GM23248 (cell line): ENCODE results near the gene PRCC. TPM values are rescaled to one million over a fixed set of nuclear protein-coding genes. Genes with fewer than 3 reads are reported as not detected.

Experiments used
- DNase-seq: peaks from one replicate; pipeline ENCODE4 v3.0.0-alpha.2; 2015
- H2AFZ ChIP-seq: fragments of 200-600 bp; sonication (generic); 2 replicates; pipeline ENCODE4 v1.6.1; 2016; ENCODE audit warnings: antibody characterized with exemption
- H3F3A ChIP-seq: fragments of 200-600 bp; sonication (generic); 2 replicates; pipeline ENCODE4 v1.6.1; 2016; ENCODE audit warnings: mild to moderate bottlenecking, antibody characterized with exemption, mixed run types; ENCODE audit not compliant: insufficient read depth
- H3K27ac ChIP-seq: fragments of 200-600 bp; sonication (generic); 2 replicates; pipeline ENCODE4 v1.5.1; 2016; ENCODE audit warnings: mild to moderate bottlenecking
- H3K27me3 ChIP-seq: fragments of 200-600 bp; sonication (generic); replicated peaks from 2 replicates; pipeline ENCODE4 v1.6.1; 2016; ENCODE audit warnings: mild to moderate bottlenecking; ENCODE audit not compliant: insufficient read depth
- H3K36me3 ChIP-seq: fragments of 200-600 bp; sonication (generic); 2 replicates; pipeline ENCODE4 v1.6.1; 2016; ENCODE audit warnings: low read depth, mild to moderate bottlenecking
- H3K4me1 ChIP-seq: fragments of 200-600 bp; sonication (generic); 2 replicates; pipeline ENCODE4 v1.6.1; 2016; ENCODE audit warnings: mild to moderate bottlenecking; ENCODE audit not compliant: insufficient read depth
- H3K4me2 ChIP-seq: fragments of 200-600 bp; sonication (generic); one replicate; pipeline ENCODE4 v1.6.1; 2016; ENCODE audit warnings: mild to moderate bottlenecking; ENCODE audit not compliant: unreplicated experiment
- H3K4me3 ChIP-seq: fragments of 200-600 bp; sonication (generic); 2 replicates; pipeline ENCODE4 v1.5.1; 2016; ENCODE audit warnings: mild to moderate bottlenecking
- H3K79me2 ChIP-seq: fragments of 200-600 bp; sonication (generic); 2 replicates; pipeline ENCODE4 v1.6.1; 2016; ENCODE audit warnings: mild to moderate bottlenecking; ENCODE audit not compliant: insufficient read depth
- H3K9ac ChIP-seq: fragments of 200-600 bp; sonication (generic); 2 replicates; pipeline ENCODE4 v1.6.1; 2016; ENCODE audit warnings: mild to moderate bottlenecking
- H3K9me2 ChIP-seq: fragments of 200-600 bp; sonication (generic); 2 replicates; pipeline ENCODE4 v1.6.1; 2016; ENCODE audit warnings: mixed run types, mild to moderate bottlenecking, moderate library complexity; ENCODE audit not compliant: insufficient read depth
- H3K9me3 ChIP-seq: fragments of 200-600 bp; sonication (generic); one replicate; pipeline ENCODE4 v1.6.1; 2017; ENCODE audit warnings: low read depth
- H4K20me1 ChIP-seq: fragments of 200-600 bp; sonication (generic); 2 replicates; pipeline ENCODE4 v1.6.0; 2016; ENCODE audit not compliant: insufficient read depth
- EZH2 ChIP-seq: fragments of 200-600 bp; sonication (generic); IDR thresholded peaks from 2 replicates; pipeline ENCODE4 v1.6.1; 2018; ENCODE audit warnings: antibody characterized with exemption, mild to moderate bottlenecking; ENCODE audit not compliant: insufficient read depth, poor library complexity, severe bottlenecking
- EZH2phosphoT487 ChIP-seq: fragments of 200-600 bp; sonication (generic); IDR thresholded peaks from 2 replicates; pipeline ENCODE4 v1.6.1; 2018; ENCODE audit warnings: antibody characterized with exemption, moderate library complexity, mild to moderate bottlenecking, low read depth; ENCODE audit not compliant: insufficient read depth
- WGBS, 2 experiments: methylation state at CpG; one replicate each; pipeline ENCODE4 v1.1.6; 2015 to 2017; ENCODE audit warnings: low lambda C conversion rate in 2 of 2, low coverage in 1 of 2; ENCODE audit errors: missing lambda C conversion rate in 2 of 2; 5-methylcytosine and 5-hydroxymethylcytosine counted together
- in situ Hi-C: fragments of 300-500 bp; cut with MboI; formaldehyde crosslinking; loops from 2 replicates; pipeline ENCODE4 v1.15.0; 2020
- polyA plus RNA-seq: library from polyadenylated mRNA; unstranded; fragments of >200 nt; fragmentation: Nextera tagmentation; extraction: Ambion mirVana; gene quantifications from 2 replicates; pipeline ENCODE4 v1.2.1, GENCODE V29; 2016
- total RNA-seq: library from RNA; depleted of rRNA; stranded (reverse); fragments of >200 nt; shearing (Covaris generic); gene quantifications from 2 replicates; pipeline ENCODE4 v1.2.3, GENCODE V29; 2014

Gene PRCC
- total and polyA plus RNA-seq, 2 experiments from 2014 or later, result 32.4 to 57.0 TPM

- H3K27ac ChIP-seq, result no peak overlapping the region
- H3F3A ChIP-seq, result no peaks in the 10 kb centered on the region; the same call in 1 of the 2 replicates
- no peak for DNase-seq
- H3K27me3 ChIP-seq, result no peaks in the 10 kb centered on the region
- in situ Hi-C loops, result no loop called here
- no peaks in the 10 kb centered on the region for H3K9me3 ChIP-seq
- H2AFZ ChIP-seq, result no peak overlapping the region
- H3K9ac ChIP-seq, result no peak overlapping the region
- H3K36me3 ChIP-seq, result peaks cover 5% of the 10 kb centered on the region; the same call in 1 of the 2 replicates
- no peaks in the 10 kb centered on the region for H4K20me1 ChIP-seq
- peaks cover 21% of the 10 kb centered on the region for H3K79me2 ChIP-seq
- H3K4me2 ChIP-seq, result no peak overlapping the region
- no peak for TF ChIP-seq EZH2
- no peak for TF ChIP-seq EZH2phosphoT487
- H3K4me1 ChIP-seq, result peaks cover 4% of the 10 kb centered on the region; the same call in 1 of the 2 replicates
- 91 to 97% methylated on average over 20 of the region's 20 CpGs for WGBS, 2 experiments
- H3K4me3 ChIP-seq, result no peak overlapping the region
- no peaks in the 10 kb centered on the region for H3K9me2 ChIP-seq
These were observed 33.2 kb upstream of the PRCC start for GRCh38 chr1:156733989-156734584.

DNA sequence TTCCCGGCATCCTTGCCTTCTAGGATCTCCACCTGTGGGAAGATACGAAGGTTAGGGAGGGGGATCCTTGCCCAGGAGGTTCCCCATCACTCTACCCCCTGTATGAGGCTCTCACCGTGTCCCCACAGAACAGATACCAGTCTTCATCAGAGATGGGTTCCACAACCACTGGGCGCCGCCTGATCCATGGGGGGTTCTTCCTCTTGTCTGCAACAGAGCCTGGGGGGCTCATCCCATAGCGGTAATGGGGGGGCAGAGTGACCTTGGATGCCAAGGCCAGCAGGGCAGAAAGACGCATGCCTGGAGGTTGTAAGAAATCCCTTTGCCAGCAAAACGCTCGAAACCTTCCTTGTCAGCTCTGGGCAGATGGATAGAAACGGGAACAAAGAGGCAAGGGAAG, 28.9 kb upstream of the PRCC start:
- peaks cover 48% of the 10 kb centered on the region for H3K79me2 ChIP-seq
- no peak overlapping the region for H3K4me3 ChIP-seq
- peaks cover 15% of the 10 kb centered on the region; the same call in 1 of the 2 replicates for H3K36me3 ChIP-seq
- H3K9ac ChIP-seq, result no peak overlapping the region
- no peak overlapping the region for H2AFZ ChIP-seq
- no peaks in the 10 kb centered on the region for H3K9me2 ChIP-seq
- in situ Hi-C loops, result no loop called here
- H3K4me1 ChIP-seq, result peaks cover 17% of the 10 kb centered on the region
- TF ChIP-seq EZH2, result no peak
- no peak for TF ChIP-seq EZH2phosphoT487
- H3K9me3 ChIP-seq, result no peaks in the 10 kb centered on the region
- H3K4me2 ChIP-seq, result no peak overlapping the region
- WGBS, 2 experiments, result 91 to 93% methylated on average over 9 to 10 of the region's 10 CpGs
- no peak overlapping the region for H3K27ac ChIP-seq
- peaks cover 17% of the 10 kb centered on the region for H3F3A ChIP-seq
- H4K20me1 ChIP-seq, result no peaks in the 10 kb centered on the region
- no peak for DNase-seq
- no peaks in the 10 kb centered on the region for H3K27me3 ChIP-seq

GRCh38 chr1:156738916-156739315, 28.4 kb upstream of the PRCC start:
- H3K9ac ChIP-seq, result no peak overlapping the region
- no peak for DNase-seq
- peaks cover 17% of the 10 kb centered on the region for H3F3A ChIP-seq
- H3K36me3 ChIP-seq, result peaks cover 15% of the 10 kb centered on the region; the same call in 1 of the 2 replicates
- in situ Hi-C loops, result no loop called here
- WGBS, 2 experiments, result 76 to 85% methylated on average over 2 of the region's 2 CpGs
- no peaks in the 10 kb centered on the region for H3K9me3 ChIP-seq
- no peaks in the 10 kb centered on the region for H3K9me2 ChIP-seq
- H3K4me1 ChIP-seq, result peaks cover 17% of the 10 kb centered on the region
- no peak for TF ChIP-seq EZH2phosphoT487
- no peak for TF ChIP-seq EZH2
- no peak overlapping the region for H3K27ac ChIP-seq
- no peak overlapping the region for H3K4me3 ChIP-seq
- H4K20me1 ChIP-seq, result no peaks in the 10 kb centered on the region
- H3K4me2 ChIP-seq, result no peak overlapping the region
- H3K79me2 ChIP-seq, result peaks cover 52% of the 10 kb centered on the region
- H3K27me3 ChIP-seq, result no peaks in the 10 kb centered on the region
- no peak overlapping the region for H2AFZ ChIP-seq

- H3K36me3 ChIP-seq, result peaks cover 15% of the 10 kb centered on the region; the same call in 1 of the 2 replicates
- H3F3A ChIP-seq, result peaks cover 18% of the 10 kb centered on the region
- H3K4me3 ChIP-seq, result peak overlapping the region; percentile 91
- H3K27me3 ChIP-seq, result no peaks in the 10 kb centered on the region
- H2AFZ ChIP-seq, result peak overlapping the region; percentile 66
- peaks cover 17% of the 10 kb centered on the region for H3K4me1 ChIP-seq
- H3K4me2 ChIP-seq, result peak overlapping the region; percentile 84
- no peaks in the 10 kb centered on the region for H4K20me1 ChIP-seq
- H3K9ac ChIP-seq, result peak overlapping the region; percentile 86
- 15 to 19% methylated on average over 7 of the region's 7 CpGs for WGBS, 2 experiments
- TF ChIP-seq EZH2 (no peak), EZH2phosphoT487 (no peak)
- peak; percentile 36 for DNase-seq
- H3K9me2 ChIP-seq, result no peaks in the 10 kb centered on the region
- H3K27ac ChIP-seq, result peak overlapping the region; percentile 31
- no peaks in the 10 kb centered on the region for H3K9me3 ChIP-seq
- in situ Hi-C loops, result no loop called here
- H3K79me2 ChIP-seq, result peaks cover 64% of the 10 kb centered on the region
These were observed 27.0 kb upstream of the PRCC start for GRCh38 chr1:156740237-156740740.
